ENCODE measurements around the gene KCNQ5. TPM values are rescaled to one million over a fixed set of nuclear protein-coding genes. Genes with fewer than 3 reads are reported as not detected.

Gene KCNQ5
- total and polyA plus RNA-seq, 10 of the 15 experiments (the other 5 are each of a cell fraction or from before 2014, with no cell fraction given) = 0.60 to 16.2 (median 3.2) TPM

GRCh38 chr6:73152966-73153757 lies 531.3 kb downstream of the KCNQ5 start (continued):
- TF ChIP-seq SKIL (IDR thresholded peaks at IDR 0.05; ENCODE audit: low read depth, poor library complexity, severe bottlenecking) = no peak

GRCh38 chr6:73156793-73157767 lies 535.2 kb downstream of the KCNQ5 start:
- intact Hi-C loops (cut with micrococcal nuclease; ENCODE audit: unreplicated experiment) (no loop called here), in situ Hi-C loops (cut with MboI) (no loop called here)
- H3K27me3 ChIP-seq (replicated peaks in 1 of 2; ENCODE audit: control insufficient read depth in 2 of 2, insufficient read depth in 2 of 2, low read length in 1 of 2) = no peaks in the 10 kb centered on the region
- H3K79me2 ChIP-seq (ENCODE audit: control insufficient read depth, insufficient read depth, low read length) = no peaks in the 10 kb centered on the region
- H3K4me1 ChIP-seq (ENCODE audit: control insufficient read depth, insufficient read depth, low read length) = peaks cover 4% of the 10 kb centered on the region; the same call in 1 of the 2 replicates
- H3K9ac ChIP-seq (ENCODE audit: control insufficient read depth, insufficient read depth, low read length) = no peak overlapping the region
- BruUV-seq (replicated peaks) = no TSS peak
- 95% methylated on average over 32 of the region's 41 CpGs for WGBS (ENCODE audit: insufficient coverage, insufficient replicate concordance, low lambda C conversion rate, missing lambda C conversion rate)
- ChIA-PET RAD21 (ENCODE audit: unreplicated experiment) (no interaction called here), CTCF (no interaction called here), POLR2A (no interaction called here), SMC1A (ENCODE audit: uncharacterized antibody, unreplicated experiment) (no interaction called here)
- H3K4me2 ChIP-seq (ENCODE audit: control insufficient read depth, insufficient read depth) = no peak overlapping the region
- DNase-seq (ENCODE audit: low read depth, low spot score) = no peak
- H4K20me1 ChIP-seq (ENCODE audit: control insufficient read depth, insufficient read depth) = no peaks in the 10 kb centered on the region
- no peak overlapping the region for H3K27ac ChIP-seq (ENCODE audit: control insufficient read depth, insufficient read depth)
- no peak overlapping the region for H2AFZ ChIP-seq (ENCODE audit: control insufficient read depth, low read depth, low read length)
- H3K9me3 ChIP-seq (replicated peaks; ENCODE audit: control insufficient read depth, insufficient read depth, low read length) = no peaks in the 10 kb centered on the region; the same call in 2 of the 3 replicates
- no peaks in the 10 kb centered on the region for H3K36me3 ChIP-seq (ENCODE audit: control insufficient read depth in 2 of 2, insufficient read depth in 2 of 2, low read length in 1 of 2)
- no peak for FAIRE-seq
- no peak overlapping the region for H3K4me3 ChIP-seq
- no peak for ATAC-seq
- no peak for TF ChIP-seq HDAC6 (IDR thresholded peaks at IDR 0.05; ENCODE audit: unreplicated experiment)
- TF ChIP-seq RCOR1 (conservative IDR thresholded peaks at IDR 0.05; ENCODE audit: low read depth, low read length) = no peak
- no peak for TF ChIP-seq CEBPZ (IDR thresholded peaks at IDR 0.05; ENCODE audit: low read depth, low read length)
- no peak for TF ChIP-seq ZBED1 (IDR thresholded peaks at IDR 0.05; ENCODE audit: borderline replicate concordance)
- no peak for TF ChIP-seq YBX1 (IDR thresholded peaks at IDR 0.05)
- no peak for TF ChIP-seq FOS (IDR thresholded peaks at IDR 0.05; ENCODE audit: borderline replicate concordance, extremely low read depth, insufficient read length)
- TF ChIP-seq HDAC2 (IDR thresholded peaks at IDR 0.05) = no peak
- TF ChIP-seq IRF4 (IDR thresholded peaks at IDR 0.05; ENCODE audit: low read depth, low read length) = no peak
- no peak for TF ChIP-seq BCL3 (IDR thresholded peaks at IDR 0.05; ENCODE audit: borderline replicate concordance, insufficient read depth, low read depth, low read length, poor library complexity, severe bottlenecking)
- TF ChIP-seq MTA3 (IDR thresholded peaks at IDR 0.05; ENCODE audit: borderline replicate concordance, low read length) = no peak

All from GM12878 (cell line).